Uterus (tissue), 2 donors: Measurements from ENCODE around the gene CFAP53.

Experiments used
- CTCF ChIP-seq, 4 experiments: fragments of 200-600 bp in 2 of 4; fragments of 450-650 bp in 2 of 4; sonication (generic) in 2 of 4; IDR thresholded peaks; one replicate each; pipeline ENCODE4 v1.5.1; 2016 to 2019; ENCODE audit warnings: antibody characterized with exemption in 4 of 4, mild to moderate bottlenecking in 2 of 4, moderate library complexity in 1 of 4
- POLR2A ChIP-seq, 2 donors: fragments of 450-650 bp; IDR thresholded peaks; one replicate each; pipeline ENCODE4 v1.6.1; 2016; ENCODE audit warnings: antibody characterized with exemption in 2 of 2, mild to moderate bottlenecking in 1 of 2, moderate library complexity in 1 of 2

- no peak for TF ChIP-seq POLR2A (IDR thresholded peaks at IDR 0.05)
- no peak for TF ChIP-seq CTCF (IDR thresholded peaks at IDR 0.05)
These were observed 64.7 kb downstream of the CFAP53 start for GRCh38 chr18:50201476-50202018.
